Measurements from ENCODE around the gene ELAVL2. TPM values are rescaled to one million over a fixed set of nuclear protein-coding genes. Genes with fewer than 3 reads are reported as not detected.

ELAVL2 gene
- total RNA-seq, 4 donors from 2014 or later, result 0.84 TPM; not detected in 2

GRCh38 chr9:23682891-23683431 is 143.1 kb downstream of the ELAVL2 start:
- TF ChIP-seq CTCF (IDR thresholded peaks at IDR 0.05), result no peak
- DNase-seq (ENCODE audit: low spot score) (no peak), ATAC-seq (ENCODE audit: low FRiP score) (no peak)

- no peak for ATAC-seq (ENCODE audit: low FRiP score)
- no peak for DNase-seq (ENCODE audit: low spot score)
- TF ChIP-seq CTCF (IDR thresholded peaks at IDR 0.05), result no peak
These were observed 143.7 kb downstream of the ELAVL2 start for GRCh38 chr9:23682352-23682751.

GRCh38 chr9:23677446-23677845 is 148.6 kb downstream of the ELAVL2 start:
- no peak for TF ChIP-seq CTCF (IDR thresholded peaks at IDR 0.05)
- DNase-seq (ENCODE audit: low spot score), result no peak
- ATAC-seq (ENCODE audit: low FRiP score), result no peak

- no peak for ATAC-seq (ENCODE audit: low FRiP score)
- no peak for DNase-seq (ENCODE audit: low spot score)
- no peak for TF ChIP-seq CTCF (IDR thresholded peaks at IDR 0.05)
These were observed 151.9 kb downstream of the ELAVL2 start for GRCh38 chr9:23674016-23674585.

- no peak for DNase-seq (ENCODE audit: low spot score)
- no peak for ATAC-seq (ENCODE audit: low FRiP score)
- no peak for TF ChIP-seq CTCF (IDR thresholded peaks at IDR 0.05)
These were observed 153.9 kb downstream of the ELAVL2 start for GRCh38 chr9:23672151-23672550.

DNA sequence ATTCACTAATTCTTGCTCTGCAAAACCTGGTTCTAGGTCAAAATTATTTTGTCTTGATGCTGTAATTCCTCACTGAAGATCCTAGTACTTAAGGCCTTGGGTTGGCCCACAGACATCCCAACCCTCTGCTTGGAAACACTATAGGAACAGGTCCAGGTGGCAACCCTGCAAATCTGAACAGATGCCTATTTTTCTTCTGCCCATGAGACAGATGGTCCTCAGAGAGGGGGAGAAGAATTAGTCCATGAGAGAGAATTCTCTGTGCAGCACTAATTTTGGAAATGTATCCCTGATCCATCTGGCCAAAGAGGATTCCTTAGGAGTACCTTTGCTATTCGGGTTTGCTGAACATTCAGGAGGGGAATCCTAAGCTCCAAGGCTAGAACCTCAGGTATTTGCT is 156.3 kb downstream of the ELAVL2 start:
- ATAC-seq (ENCODE audit: low FRiP score) (no peak), DNase-seq (ENCODE audit: low spot score) (no peak)
- no peak for TF ChIP-seq CTCF (IDR thresholded peaks at IDR 0.05)

GRCh38 chr9:23665635-23666034 is 160.4 kb downstream of the ELAVL2 start:
- TF ChIP-seq CTCF (IDR thresholded peaks at IDR 0.05), result no peak

More at GRCh38 chr9:23665635-23666034, 160.4 kb downstream of the ELAVL2 start:
- ATAC-seq (ENCODE audit: low FRiP score) (no peak), DNase-seq (ENCODE audit: low spot score) (no peak)

Measured in omental fat pad (tissue), 4 donors.